HG03354 (cell line): ENCODE results near the gene AQP1.

ENCODE experiments used
- ATAC-seq: cut with Tn5 transposase; IDR thresholded peaks from one replicate; pipeline ENCODE4 v1.9.1; 2021; ENCODE audit warnings: mild to moderate bottlenecking; ENCODE audit not compliant: unreplicated experiment, poor library complexity, severe bottlenecking

The AQP1 gene

GRCh38 chr7:30931161-30931928 lies 19.7 kb downstream of the AQP1 start:
- ATAC-seq: no peak

DNA sequence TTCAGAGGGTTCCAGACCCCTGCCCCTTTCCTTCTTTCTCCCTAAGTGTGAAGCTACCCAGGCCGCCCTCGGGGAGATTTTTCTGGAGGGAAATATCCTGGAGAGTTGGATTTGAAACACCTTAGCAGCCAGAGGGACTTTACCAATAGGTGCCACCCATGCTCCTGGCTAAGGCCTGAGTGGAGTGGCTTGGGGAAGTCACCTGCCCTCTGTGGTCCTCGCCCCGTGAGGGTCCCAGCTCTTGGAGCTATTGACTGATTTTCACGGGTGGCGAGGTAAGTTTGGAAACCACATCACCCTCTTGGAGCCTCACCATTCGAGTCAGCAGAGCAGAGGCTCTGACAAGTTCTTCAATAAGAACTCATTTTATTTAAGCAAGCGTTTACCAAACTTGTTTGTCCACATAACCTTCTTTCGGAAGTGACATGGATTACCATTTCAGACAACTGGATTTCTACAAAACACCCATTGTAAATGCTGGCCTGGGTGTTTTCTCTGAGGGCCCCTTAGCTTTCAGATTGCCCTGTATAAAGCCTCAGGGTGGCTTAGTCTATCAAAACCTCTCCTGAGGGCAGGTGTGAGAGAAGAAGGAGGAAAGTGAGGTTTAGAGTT lies 20.4 kb downstream of the AQP1 start:
- no peak for ATAC-seq

GRCh38 chr7:30932562-30932961 lies 20.9 kb downstream of the AQP1 start:
- no peak for ATAC-seq

- ATAC-seq: no peak
Measured at GRCh38 chr7:30933124-30933974, 21.7 kb downstream of the AQP1 start.

- no peak for ATAC-seq
Measured at GRCh38 chr7:30934225-30934624, 22.6 kb downstream of the AQP1 start.

- ATAC-seq: no peak
Measured at GRCh38 chr7:30934732-30935568, 23.3 kb downstream of the AQP1 start.

- ATAC-seq: no peak
Measured at GRCh38 chr7:30935569-30935877, 23.9 kb downstream of the AQP1 start.

GRCh38 chr7:30936650-30937245 lies 25.1 kb downstream of the AQP1 start:
- no peak for ATAC-seq

DNA sequence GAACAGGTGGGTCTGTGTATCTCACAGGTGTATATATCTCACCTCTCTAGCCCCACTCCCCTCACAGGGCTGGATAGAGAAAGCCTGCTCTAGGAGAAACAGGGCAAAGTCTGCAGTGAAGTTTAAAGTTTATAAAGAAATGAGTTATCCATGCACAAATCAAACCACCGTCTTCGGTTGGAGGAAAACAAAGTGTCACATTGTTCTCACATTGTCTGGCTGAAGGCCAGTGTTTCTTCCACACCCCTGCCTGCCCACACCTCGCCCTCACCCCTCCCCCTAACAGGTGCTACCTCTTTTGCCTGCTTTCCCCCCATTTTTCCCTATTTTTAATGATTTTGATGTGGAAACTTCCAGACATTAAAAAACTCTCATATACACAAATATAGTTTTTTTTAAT lies 25.8 kb downstream of the AQP1 start:
- no peak for ATAC-seq

DNA sequence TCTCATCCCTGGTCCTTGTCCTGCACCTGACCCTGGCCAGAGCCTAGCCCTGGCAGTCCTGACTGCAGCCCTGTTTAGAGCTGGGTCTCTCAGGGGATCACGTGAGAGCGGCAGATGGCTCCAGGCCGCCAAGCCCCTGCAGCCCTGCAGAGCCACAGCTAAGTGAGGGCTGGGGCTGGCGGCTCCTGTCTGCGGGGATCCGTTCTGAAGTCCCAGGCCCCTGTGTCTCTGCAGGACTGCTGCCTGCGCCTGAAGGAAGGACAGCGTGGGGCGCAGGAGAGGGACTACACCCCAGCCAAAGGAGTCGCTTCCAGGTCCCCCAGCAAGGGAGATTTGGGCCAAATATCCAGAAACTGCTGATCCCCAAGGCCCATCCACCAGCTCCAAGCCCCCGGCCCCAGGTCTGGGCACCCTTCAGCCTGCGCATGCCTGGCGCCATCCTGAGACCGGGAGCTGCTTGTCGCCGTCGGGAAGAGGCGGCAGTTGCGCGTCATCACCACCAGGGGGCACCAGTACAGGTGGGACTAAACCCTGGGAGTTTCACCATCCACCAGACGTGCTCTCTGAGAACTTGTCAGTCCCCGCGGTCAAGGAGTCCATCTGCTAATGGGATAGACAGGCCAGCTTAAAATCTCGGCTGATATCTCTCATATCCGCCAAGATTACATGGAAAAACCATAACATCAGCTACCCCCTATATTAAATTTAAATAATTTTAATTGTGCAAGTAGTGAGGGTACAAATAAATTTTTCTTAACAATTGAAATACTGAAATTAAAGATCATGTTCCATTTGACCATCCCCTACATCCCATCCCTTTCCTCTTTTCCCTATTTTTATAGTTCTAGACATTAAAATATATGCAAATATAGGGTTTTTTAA lies 27.0 kb downstream of the AQP1 start:
- ATAC-seq: peak; percentile 83

GRCh38 chr7:30941582-30942323 lies 30.1 kb downstream of the AQP1 start:
- ATAC-seq: no peak

DNA sequence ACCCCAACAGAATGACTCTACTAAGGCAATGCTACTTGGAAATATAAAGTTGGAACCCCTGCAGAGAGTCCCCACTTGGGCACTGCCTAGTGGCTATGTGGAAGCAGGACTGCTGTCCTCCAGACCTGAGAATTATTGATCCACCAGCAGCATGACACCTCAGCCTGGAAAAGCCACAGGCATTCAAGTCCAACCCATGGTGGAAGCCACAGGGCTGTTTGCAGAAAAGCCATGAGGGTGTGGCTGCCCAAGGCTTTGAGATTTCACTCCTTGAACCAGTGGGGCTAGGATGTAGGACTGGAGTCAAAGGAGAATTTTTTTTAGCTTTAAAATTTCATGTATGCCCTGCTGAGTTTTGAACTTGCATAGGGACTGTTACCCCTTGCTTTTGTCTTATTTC lies 38.5 kb downstream of the AQP1 start:
- ATAC-seq: no peak

- ATAC-seq: no peak
Measured at GRCh38 chr7:30954914-30955313, 43.3 kb downstream of the AQP1 start.

GRCh38 chr7:30956704-30957103 lies 45.1 kb downstream of the AQP1 start:
- no peak for ATAC-seq

DNA sequence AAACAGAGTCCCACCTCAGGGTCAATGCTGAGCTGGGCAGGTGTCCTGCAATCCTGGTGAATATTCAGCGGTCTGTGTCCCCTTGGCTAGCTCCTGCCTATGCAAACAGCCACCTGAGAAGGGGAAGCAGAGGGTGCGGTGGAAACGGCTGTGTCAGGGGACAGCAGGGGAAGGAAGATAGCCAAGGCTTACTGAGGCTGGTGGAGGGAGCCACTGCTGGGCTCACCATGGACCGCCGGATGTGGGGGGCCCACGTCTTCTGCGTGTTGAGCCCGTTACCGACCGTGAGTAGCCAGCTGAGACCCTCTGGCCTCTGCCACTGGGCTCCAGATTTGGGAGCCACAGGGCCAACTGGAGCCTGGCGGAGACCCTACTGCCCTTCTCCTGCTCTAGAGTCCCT lies 52.2 kb downstream of the AQP1 start, which contains the start of gene GHRHR:
GHRHR (plus strand) TSS at position 112 of the 400 bp plus-strand sequence; CDS start at position 228, 116 bp downstream.
- no peak for ATAC-seq

DNA sequence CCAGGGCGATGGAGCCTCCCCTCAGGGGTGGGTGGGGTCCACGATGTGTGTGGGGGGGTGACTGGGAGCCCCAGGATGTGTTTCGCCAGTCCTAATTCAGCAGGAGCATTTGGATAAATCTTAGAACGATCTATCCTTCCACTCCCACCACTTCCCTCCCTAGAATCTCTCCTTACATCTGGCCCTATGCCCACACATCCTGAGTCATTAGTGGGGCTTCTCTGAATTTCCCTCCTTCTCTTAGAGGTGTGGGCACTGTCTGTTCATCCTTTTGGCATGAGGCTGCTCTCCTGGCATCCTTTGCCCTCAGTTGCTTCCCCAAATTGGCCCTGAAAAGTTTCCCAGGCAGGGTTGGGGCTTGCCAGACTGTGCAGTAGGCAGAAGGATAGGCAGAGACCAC lies 53.7 kb downstream of the AQP1 start:
- ATAC-seq: no peak

- no peak for ATAC-seq
Measured at GRCh38 chr7:30965883-30966282, 54.2 kb downstream of the AQP1 start.

DNA sequence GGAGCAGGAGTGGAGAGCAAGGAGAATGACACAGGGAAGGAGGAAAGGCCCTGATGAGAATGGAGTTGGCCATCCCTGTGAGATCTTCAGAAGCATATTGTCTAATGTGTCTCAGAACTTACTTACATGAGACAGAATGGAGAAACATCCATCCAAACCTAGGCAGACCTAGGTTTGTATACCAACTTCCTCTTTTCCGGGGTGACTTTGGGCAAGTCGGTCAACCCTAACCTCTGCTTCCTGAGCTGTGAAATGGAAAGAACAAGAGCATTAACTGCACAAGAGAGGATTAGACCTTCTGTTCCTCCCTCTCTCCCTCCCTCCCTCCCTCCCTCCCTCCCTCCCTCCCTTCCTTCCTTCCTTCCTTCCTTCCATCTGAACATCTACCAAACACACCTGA lies 56.6 kb downstream of the AQP1 start:
- ATAC-seq: peak; percentile 50
